ENCODE measurements around the gene DOK4.

DOK4 gene

DNA sequence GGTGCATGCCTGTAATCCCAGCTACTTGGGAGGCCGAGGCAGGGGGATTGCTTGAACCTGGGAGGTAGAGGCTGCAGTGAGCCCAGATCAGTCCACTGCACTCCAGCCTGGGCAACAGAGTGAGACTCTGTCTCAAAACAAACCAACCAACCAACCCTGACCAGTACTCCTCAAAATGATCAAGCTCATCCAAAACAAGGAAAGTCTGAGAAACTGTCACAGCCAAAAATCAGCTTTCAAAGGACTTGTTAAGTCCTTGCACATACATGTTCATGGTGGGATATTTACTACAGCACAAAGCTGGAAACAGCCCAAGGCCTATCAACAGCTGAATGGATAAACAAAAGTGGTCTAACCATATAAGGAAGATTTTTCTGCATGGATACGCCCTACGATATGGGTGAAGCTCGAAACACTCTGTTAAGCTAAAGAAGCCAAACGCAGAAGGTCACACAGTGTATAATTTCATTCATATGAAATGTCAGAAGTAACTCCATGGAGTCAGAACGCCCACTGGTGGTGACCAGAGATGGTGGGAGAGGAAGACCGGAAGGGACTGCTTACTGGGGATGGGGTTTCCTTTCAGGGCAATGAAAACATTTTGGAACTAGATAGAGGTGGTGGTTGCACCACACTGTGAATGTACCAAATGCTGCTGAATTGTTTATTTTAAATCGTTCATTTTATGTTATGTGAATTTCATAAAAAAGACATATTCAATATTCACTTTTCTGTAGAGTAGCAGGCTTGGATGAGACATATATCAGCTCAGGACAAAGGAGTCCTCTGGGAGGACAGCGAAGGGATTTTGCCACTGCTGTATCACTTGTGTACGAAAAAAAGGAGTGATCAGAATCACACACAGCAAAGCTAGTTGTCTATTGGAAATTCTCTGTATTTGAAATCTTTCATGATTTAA is 64.0 kb downstream of the DOK4 start:
- TF ChIP-seq, protein P1, sequence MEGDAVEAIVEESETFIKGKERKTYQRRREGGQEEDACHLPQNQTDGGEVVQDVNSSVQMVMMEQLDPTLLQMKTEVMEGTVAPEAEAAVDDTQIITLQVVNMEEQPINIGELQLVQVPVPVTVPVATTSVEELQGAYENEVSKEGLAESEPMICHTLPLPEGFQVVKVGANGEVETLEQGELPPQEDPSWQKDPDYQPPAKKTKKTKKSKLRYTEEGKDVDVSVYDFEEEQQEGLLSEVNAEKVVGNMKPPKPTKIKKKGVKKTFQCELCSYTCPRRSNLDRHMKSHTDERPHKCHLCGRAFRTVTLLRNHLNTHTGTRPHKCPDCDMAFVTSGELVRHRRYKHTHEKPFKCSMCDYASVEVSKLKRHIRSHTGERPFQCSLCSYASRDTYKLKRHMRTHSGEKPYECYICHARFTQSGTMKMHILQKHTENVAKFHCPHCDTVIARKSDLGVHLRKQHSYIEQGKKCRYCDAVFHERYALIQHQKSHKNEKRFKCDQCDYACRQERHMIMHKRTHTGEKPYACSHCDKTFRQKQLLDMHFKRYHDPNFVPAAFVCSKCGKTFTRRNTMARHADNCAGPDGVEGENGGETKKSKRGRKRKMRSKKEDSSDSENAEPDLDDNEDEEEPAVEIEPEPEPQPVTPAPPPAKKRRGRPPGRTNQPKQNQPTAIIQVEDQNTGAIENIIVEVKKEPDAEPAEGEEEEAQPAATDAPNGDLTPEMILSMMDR (conservative IDR thresholded peaks at IDR 0.05; ENCODE audit: low read depth): peak; percentile 60
- ChIA-PET POLR2A (ENCODE audit: low non-redundant PET) (no interaction called here), CTCF (interaction anchor here (0.5 to 1.8 kb wide), 9 partner anchors 10 to 1093 kb away, joined by 3 to 11 read pairs (median 4); no protein-coding TSS in a partner anchor)
- no peak overlapping the region for H3K27ac ChIP-seq
- DNase-seq (ENCODE audit: low spot score): peak; percentile 30
